BE2C (cell line): ENCODE data around the gene SMYD5.

Experiments
- DNase-seq: peaks from one replicate; pipeline ENCODE4 v3.0.0-alpha.2; 2020
- H3K27me3 ChIP-seq: fragments of 250-450 bp; sonication (Bioruptor Pico); 2 replicates; pipeline ENCODE4 v1.5.1; 2020; ENCODE audit warnings: mild to moderate bottlenecking
- H3K36me3 ChIP-seq: fragments of 250-450 bp; sonication (Bioruptor Pico); 2 replicates; pipeline ENCODE4 v1.5.1; 2020; ENCODE audit warnings: mild to moderate bottlenecking
- H3K4me1 ChIP-seq: fragments of 250-450 bp; sonication (Bioruptor Pico); 2 replicates; pipeline ENCODE4 v1.5.1; 2020
- H3K4me3 ChIP-seq: 2 replicates; pipeline ENCODE4 v1.5.1; 2011; ENCODE audit warnings: low read depth, low read length
- H3K9me3 ChIP-seq: fragments of 250-450 bp; sonication (Bioruptor Pico); 2 replicates; pipeline ENCODE4 v1.5.1; 2020
- CTCF ChIP-seq: IDR thresholded peaks from 2 replicates; pipeline ENCODE4 v1.5.1; 2012; ENCODE audit warnings: mild to moderate bottlenecking, low read depth, low read length

The SMYD5 gene

GRCh38 chr2:73268830-73269685 is 55.0 kb downstream of the SMYD5 start:
- Histone ChIP-seq H3K4me3 (no peak overlapping the region), H3K36me3 (no peaks in the 10 kb centered on the region)
- DNase-seq: no peak

GRCh38 chr2:73269686-73270465 is 55.8 kb downstream of the SMYD5 start:
- TF ChIP-seq CTCF: no peak
- Histone ChIP-seq H3K9me3 (no peaks in the 10 kb centered on the region), H3K4me3 (no peak overlapping the region), H3K36me3 (no peaks in the 10 kb centered on the region), H3K27me3 (no peaks in the 10 kb centered on the region), H3K4me1 (no peaks in the 10 kb centered on the region)
- no peak for DNase-seq

More at GRCh38 chr2:73268830-73269685, 55.0 kb downstream of the SMYD5 start:
- TF ChIP-seq CTCF: no peak
- H3K4me1 ChIP-seq: no peaks in the 10 kb centered on the region
- H3K9me3 ChIP-seq: no peaks in the 10 kb centered on the region
- no peaks in the 10 kb centered on the region for H3K27me3 ChIP-seq

- no peaks in the 10 kb centered on the region for H3K27me3 ChIP-seq
- TF ChIP-seq CTCF: no peak
- DNase-seq: no peak
- H3K9me3 ChIP-seq: no peaks in the 10 kb centered on the region
- no peak overlapping the region for H3K4me3 ChIP-seq
- no peaks in the 10 kb centered on the region for H3K36me3 ChIP-seq
- H3K4me1 ChIP-seq: no peaks in the 10 kb centered on the region
Measured at GRCh38 chr2:73272270-73272669, 58.2 kb downstream of the SMYD5 start.
